A673 (cell line): Measurements from ENCODE around the gene FBRS. TPM values are rescaled to one million over a fixed set of nuclear protein-coding genes. Genes with fewer than 3 reads are reported as not detected.

Experiments used
- BruUV-seq: library from RNA; stranded (reverse); fragments of 400-500 nt; replicated peaks from 2 replicates; lab custom pipeline; 2021; lab: Mats Ljungman, UMichigan
- CTCF ChIA-PET: fragments of 300-600 bp; sonication (Branson Sonifier 250); formaldehyde crosslinking; loops from one replicate; lab custom pipeline; 2022; ENCODE audit warnings: antibody characterized with exemption; lab: Charles Lee
- POLR2A ChIA-PET: fragments of 300-600 bp; sonication (Branson Sonifier 250); formaldehyde crosslinking; loops from one replicate; lab custom pipeline; 2022; ENCODE audit warnings: antibody characterized with exemption; ENCODE audit not compliant: low non-redundant PET; lab: Charles Lee
- DNase-seq: peaks from one replicate; pipeline ENCODE4 v3.0.0-alpha.2; 2015; ENCODE audit warnings: low spot score
- H3K27ac ChIP-seq: fragments of 200-600 bp; sonication (generic); 2 replicates; pipeline ENCODE4 v1.5.1; 2016; ENCODE audit warnings: mixed run types, low read depth, mild to moderate bottlenecking, mixed read lengths, antibody characterized with exemption, low read length; ENCODE audit not compliant: poor library complexity, severe bottlenecking
- H3K27me3 ChIP-seq: fragments of 200-600 bp; sonication (generic); replicated peaks from 2 replicates; pipeline ENCODE4 v1.6.1; 2017; ENCODE audit warnings: mixed run types, low read depth, mild to moderate bottlenecking, mixed read lengths, antibody characterized with exemption, low read length; ENCODE audit not compliant: insufficient read depth, poor library complexity
- H3K36me3 ChIP-seq: fragments of 200-600 bp; sonication (generic); 2 replicates; pipeline ENCODE4 v1.6.1; 2016; ENCODE audit warnings: mixed run types, mild to moderate bottlenecking, mixed read lengths, antibody characterized with exemption, low read length; ENCODE audit not compliant: insufficient read depth, poor library complexity, severe bottlenecking
- H3K4me1 ChIP-seq: fragments of 200-600 bp; sonication (generic); 2 replicates; pipeline ENCODE4 v1.6.1; 2017; ENCODE audit warnings: mixed run types, mild to moderate bottlenecking, mixed read lengths, antibody characterized with exemption, low read length; ENCODE audit not compliant: insufficient read depth, poor library complexity, severe bottlenecking
- H3K4me3 ChIP-seq: fragments of 200-600 bp; sonication (generic); 2 replicates; pipeline ENCODE4 v1.5.1; 2016; ENCODE audit warnings: low read depth, mixed run types, mild to moderate bottlenecking, mixed read lengths, low read length; ENCODE audit not compliant: poor library complexity, severe bottlenecking
- H3K9me3 ChIP-seq: fragments of 200-600 bp; sonication (generic); 2 replicates; pipeline ENCODE4 v1.6.1; 2016; ENCODE audit warnings: mixed run types, low read depth, mild to moderate bottlenecking, mixed read lengths, antibody characterized with exemption, low read length; ENCODE audit not compliant: poor library complexity, severe bottlenecking
- EZH2 ChIP-seq: fragments of 200-600 bp; sonication (generic); IDR thresholded peaks from 2 replicates; pipeline ENCODE4 v1.6.1; 2017; ENCODE audit warnings: borderline replicate concordance, low read depth, mild to moderate bottlenecking, mixed read lengths, antibody characterized with exemption, low read length; ENCODE audit not compliant: poor library complexity, severe bottlenecking
- intact Hi-C: fragments of 100-400 bp; cut with micrococcal nuclease; formaldehyde crosslinking; loops from one replicate; pipeline ENCODE4 v1.10.0; 2022; ENCODE audit not compliant: unreplicated experiment
- total RNA-seq: library from RNA; stranded (reverse); gene quantifications from 2 replicates; pipeline ENCODE4 v1.2.3, GENCODE V29; 2021
- TF ChIP-seq, protein P1 (sequence below): fragments of 300-800, 200-600 bp; sonication (generic); conservative IDR thresholded peaks from 2 replicates; pipeline ENCODE4 v1.5.1; 2017; ENCODE audit warnings: low read depth, mild to moderate bottlenecking, antibody characterized with exemption, low read length, moderate library complexity, mixed read lengths

The FBRS gene
- total RNA-seq, 1 experiment from 2014 or later: 79.9 TPM

GRCh38 chr16:30697264-30698138 is 39.3 kb downstream of the FBRS start:
- TSS peak; percentile 72 for BruUV-seq
- no peak for DNase-seq
- intact Hi-C loops: loop anchor here (2.0 to 10.0 kb wide), 2 partner anchors 39 to 633 kb away; partner anchors contain the start of genes ALDOA and FBRS

GRCh38 chr16:30698139-30698815 is 40.0 kb downstream of the FBRS start:
- H3K27me3 ChIP-seq: no peaks in the 10 kb centered on the region
- peak; percentile 99 for DNase-seq
- ChIA-PET POLR2A (no interaction called here), CTCF (interaction anchor here (0.6 kb wide), 1 partner anchor 20 kb away, joined by 3 read pairs; no protein-coding TSS in a partner anchor)
- H3K36me3 ChIP-seq: peaks cover 27% of the 10 kb centered on the region
- no peaks in the 10 kb centered on the region for H3K9me3 ChIP-seq
- peak overlapping the region; percentile 96 for H3K4me3 ChIP-seq
- intact Hi-C loops: loop anchor here (2.0 to 10.0 kb wide), 2 partner anchors 39 to 633 kb away; partner anchors contain the start of genes ALDOA and FBRS
- no TSS peak for BruUV-seq
- H3K4me1 ChIP-seq: peaks cover 20% of the 10 kb centered on the region
- no peak for TF ChIP-seq EZH2
- TF ChIP-seq, protein P1, sequence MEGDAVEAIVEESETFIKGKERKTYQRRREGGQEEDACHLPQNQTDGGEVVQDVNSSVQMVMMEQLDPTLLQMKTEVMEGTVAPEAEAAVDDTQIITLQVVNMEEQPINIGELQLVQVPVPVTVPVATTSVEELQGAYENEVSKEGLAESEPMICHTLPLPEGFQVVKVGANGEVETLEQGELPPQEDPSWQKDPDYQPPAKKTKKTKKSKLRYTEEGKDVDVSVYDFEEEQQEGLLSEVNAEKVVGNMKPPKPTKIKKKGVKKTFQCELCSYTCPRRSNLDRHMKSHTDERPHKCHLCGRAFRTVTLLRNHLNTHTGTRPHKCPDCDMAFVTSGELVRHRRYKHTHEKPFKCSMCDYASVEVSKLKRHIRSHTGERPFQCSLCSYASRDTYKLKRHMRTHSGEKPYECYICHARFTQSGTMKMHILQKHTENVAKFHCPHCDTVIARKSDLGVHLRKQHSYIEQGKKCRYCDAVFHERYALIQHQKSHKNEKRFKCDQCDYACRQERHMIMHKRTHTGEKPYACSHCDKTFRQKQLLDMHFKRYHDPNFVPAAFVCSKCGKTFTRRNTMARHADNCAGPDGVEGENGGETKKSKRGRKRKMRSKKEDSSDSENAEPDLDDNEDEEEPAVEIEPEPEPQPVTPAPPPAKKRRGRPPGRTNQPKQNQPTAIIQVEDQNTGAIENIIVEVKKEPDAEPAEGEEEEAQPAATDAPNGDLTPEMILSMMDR: no peak
- H3K27ac ChIP-seq: peak overlapping the region; percentile 100

More at GRCh38 chr16:30697264-30698138, 39.3 kb downstream of the FBRS start:
- H3K4me1 ChIP-seq: peaks cover 20% of the 10 kb centered on the region
- ChIA-PET POLR2A (interaction anchor here (0.6 to 0.7 kb wide), 2 partner anchors 70 to 577 kb away, joined by 3 to 17 read pairs; no protein-coding TSS in a partner anchor), CTCF (interaction anchor here (0.6 kb wide), 2 partner anchors 19 to 221 kb away, joined by 3 to 4 read pairs; no protein-coding TSS in a partner anchor)
- H3K9me3 ChIP-seq: no peaks in the 10 kb centered on the region
- peak overlapping the region; percentile 100 for H3K27ac ChIP-seq
- peak overlapping the region; percentile 96 for H3K4me3 ChIP-seq
- no peaks in the 10 kb centered on the region for H3K27me3 ChIP-seq
- H3K36me3 ChIP-seq: peaks cover 22% of the 10 kb centered on the region
- TF ChIP-seq, protein P1: no peak
- no peak for TF ChIP-seq EZH2
